KG1 (cell line): Measurements from ENCODE around the gene PPT1.
A peak's percentile ranks its signal among the peaks of the same experiment; 100 is the strongest.

Experiments
- DNase-seq: peaks from one replicate; lab custom pipeline; 2025; lab: John Stamatoyannopoulos, UW

Gene PPT1

DNA sequence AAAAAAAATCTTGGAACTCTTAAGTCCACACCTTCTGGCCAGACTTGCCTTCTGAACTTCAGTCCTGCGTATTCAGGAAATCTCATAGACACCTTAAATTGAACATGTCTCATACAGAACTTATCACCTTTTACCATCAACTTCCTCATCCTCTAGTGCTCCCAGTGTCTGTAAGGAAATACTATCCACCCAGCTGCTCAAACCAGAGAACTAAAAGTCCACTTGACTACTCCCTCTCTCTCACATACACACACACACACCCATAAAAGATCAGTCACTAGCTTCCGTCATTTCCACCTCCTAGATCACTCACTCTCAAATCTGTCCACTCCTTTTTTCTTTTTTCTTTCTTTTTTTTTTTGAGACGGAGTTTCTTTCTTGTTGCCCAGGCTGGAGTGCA, 67.4 kb downstream of the PPT1 start:
- DNase-seq = peak; percentile 22

DNA sequence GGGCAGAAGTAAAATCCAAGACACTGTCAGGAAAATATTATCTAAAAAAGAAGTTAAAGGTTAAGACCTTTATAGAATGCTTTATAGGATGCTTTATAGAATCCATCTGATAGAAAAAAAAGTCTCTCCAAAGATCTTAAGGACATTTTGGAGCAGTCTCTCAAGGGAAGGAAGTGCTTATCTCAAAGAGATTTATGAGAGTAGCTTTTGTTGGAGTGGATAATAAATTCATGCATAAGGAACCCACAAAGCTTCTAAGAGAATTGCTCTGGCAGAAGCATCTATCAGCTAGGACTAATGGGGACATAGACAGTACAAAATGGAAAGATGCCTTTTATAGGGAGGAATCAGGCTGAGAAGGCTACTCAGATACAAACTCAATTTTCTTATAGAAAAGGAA, 69.4 kb downstream of the PPT1 start:
- no peak for DNase-seq

DNA sequence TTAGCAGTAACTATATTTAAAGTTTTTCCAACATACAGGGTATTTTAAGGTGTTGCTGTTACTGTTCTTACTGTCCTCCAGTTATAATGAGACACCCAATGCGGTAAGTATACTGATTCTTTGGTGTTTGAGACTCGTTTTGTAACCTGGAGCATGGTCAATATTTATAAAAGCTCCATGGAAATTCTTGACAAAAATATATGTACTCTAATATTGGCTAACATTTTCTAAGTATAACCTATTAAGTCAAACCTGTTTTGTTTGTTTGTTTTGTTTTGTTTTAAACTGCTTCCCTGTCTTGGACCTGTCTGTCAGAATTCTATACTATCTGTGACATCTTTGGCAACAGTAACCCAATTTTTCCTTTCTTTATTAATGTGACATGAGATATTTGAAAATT, 72.4 kb downstream of the PPT1 start:
- no peak for DNase-seq

DNA sequence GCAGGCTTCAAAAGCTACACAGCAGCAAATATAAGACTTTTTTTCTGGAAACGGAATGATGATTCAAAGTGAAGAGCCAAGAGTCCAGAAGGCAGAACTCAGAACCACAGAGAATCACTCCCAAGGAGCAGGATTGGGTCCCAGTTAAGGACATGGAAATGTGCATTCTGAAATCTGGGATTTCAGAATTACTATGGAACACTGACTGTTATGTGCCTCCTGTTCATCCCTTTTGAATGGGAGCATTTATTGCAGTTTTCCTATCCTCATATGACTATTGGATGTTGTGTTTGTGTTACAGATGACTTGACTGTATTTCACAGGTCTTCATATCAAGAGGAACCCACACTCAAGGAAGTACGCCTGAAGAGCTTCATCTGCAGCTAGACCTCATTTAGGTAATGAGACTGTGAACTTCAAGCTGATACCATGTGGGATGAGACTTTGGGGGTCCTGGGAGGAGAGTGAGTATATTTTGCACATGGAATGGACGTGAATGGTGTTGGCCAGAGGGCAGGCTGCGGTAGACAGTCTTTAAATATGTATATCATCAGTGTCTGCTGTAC, 73.6 kb downstream of the PPT1 start:
- DNase-seq = no peak
